22Rv1 (cell line): ENCODE measurements around the gene C6orf62.
"Not testable (repeated sequence)": the region's sequence is repeated elsewhere in the genome, so short reads cannot be mapped to it uniquely, and the experiment has no call there.

Experiments
- H3K27ac ChIP-seq: fragments of 450-650 bp; 2 replicates; pipeline ENCODE4 v1.5.1; 2017
- CTCF ChIP-seq: fragments of 450-650 bp; IDR thresholded peaks from 2 replicates; pipeline ENCODE4 v1.5.1; 2017; ENCODE audit warnings: mild to moderate bottlenecking
- ZFX ChIP-seq: fragments of 450-650 bp; IDR thresholded peaks from 2 replicates; pipeline ENCODE4 v1.6.1; 2017; ENCODE audit warnings: antibody characterized with exemption, borderline replicate concordance

The C6orf62 gene

GRCh38 chr6:24761193-24761835 is 42.4 kb upstream of the C6orf62 start:
- no peak for TF ChIP-seq ZFX
- no peak for TF ChIP-seq CTCF
- no peak overlapping the region for H3K27ac ChIP-seq

GRCh38 chr6:24760210-24760609 is 41.3 kb upstream of the C6orf62 start:
- TF ChIP-seq ZFX (no peak), CTCF (no peak)
- no peak overlapping the region for H3K27ac ChIP-seq

GRCh38 chr6:24759718-24760117 is 40.8 kb upstream of the C6orf62 start:
- TF ChIP-seq ZFX (no peak), CTCF (no peak)

GRCh38 chr6:24757611-24758010 is 38.7 kb upstream of the C6orf62 start:
- no peak overlapping the region for H3K27ac ChIP-seq
- TF ChIP-seq ZFX (no peak), CTCF (no peak)

More at GRCh38 chr6:24759718-24760117, 40.8 kb upstream of the C6orf62 start:
- H3K27ac ChIP-seq: no peak overlapping the region

- no peak for TF ChIP-seq ZFX
- TF ChIP-seq CTCF: no peak
- H3K27ac ChIP-seq: no peak overlapping the region
These were observed 36.3 kb upstream of the C6orf62 start for GRCh38 chr6:24755279-24755678.

- H3K27ac ChIP-seq: not testable (repeated sequence)
These were observed 35.4 kb upstream of the C6orf62 start for GRCh38 chr6:24754378-24754777.

GRCh38 chr6:24753545-24753944 is 34.6 kb upstream of the C6orf62 start:
- no peak overlapping the region for H3K27ac ChIP-seq
- TF ChIP-seq CTCF (no peak), ZFX (no peak)

- no peak overlapping the region for H3K27ac ChIP-seq
- TF ChIP-seq ZFX (no peak), CTCF (no peak)
These were observed 34.1 kb upstream of the C6orf62 start for GRCh38 chr6:24752917-24753492.
